Muscle of leg (tissue), 11 donors: Measurements from ENCODE around the gene COL4A5. TPM values are rescaled to one million over a fixed set of nuclear protein-coding genes. Genes with fewer than 3 reads are reported as not detected.

Source experiments
- DNase-seq: peaks from one replicate; pipeline ENCODE4 v3.0.0; 2013
- H3K27ac ChIP-seq: one replicate; pipeline ENCODE4 v1.5.1; 2013; ENCODE audit warnings: mild to moderate bottlenecking, low read length, control low read depth
- H3K27me3 ChIP-seq: one replicate; pipeline ENCODE4 v1.6.1; 2013; ENCODE audit warnings: low read length; ENCODE audit not compliant: control insufficient read depth, insufficient read depth
- H3K36me3 ChIP-seq: one replicate; pipeline ENCODE4 v1.6.1; 2013; ENCODE audit warnings: low read length; ENCODE audit not compliant: control insufficient read depth, insufficient read depth
- H3K4me1 ChIP-seq: one replicate; pipeline ENCODE4 v1.6.1; 2013; ENCODE audit warnings: low read length; ENCODE audit not compliant: control insufficient read depth, insufficient read depth
- H3K4me3 ChIP-seq: one replicate; pipeline ENCODE4 v1.5.1; 2013; ENCODE audit warnings: low read length, control low read depth
- H3K9me3 ChIP-seq: replicated peaks from 2 replicates; pipeline ENCODE4 v1.6.1; 2013; ENCODE audit warnings: low read depth, low read length; ENCODE audit not compliant: control insufficient read depth
- WGBS: methylation state at CpG from one replicate; pipeline ENCODE4 v1.1.5; 2013; ENCODE audit warnings: missing lambda C conversion rate; ENCODE audit not compliant: insufficient coverage; 5-methylcytosine and 5-hydroxymethylcytosine counted together
- polyA plus RNA-seq, 8 donors: library from polyadenylated mRNA; unstranded; fragments of 120-200 nt; gene quantifications; one replicate each; pipeline versions ENCODE4 v1.2.1 to v1.2.3, GENCODE V29; 2013; ENCODE audit warnings: inconsistent platforms in 1 of 8, low replicate concordance in 1 of 8; ENCODE audit not compliant: insufficient read length in 8 of 8, insufficient read depth in 1 of 8
- total RNA-seq: library from RNA; stranded (reverse); fragments of 120-200 nt; gene quantifications from one replicate; pipeline ENCODE4 v1.2.4, GENCODE V29; 2013

COL4A5 gene
- total and polyA plus RNA-seq, 9 donors: 13.8 to 33.1 (median 17.5) TPM

DNA sequence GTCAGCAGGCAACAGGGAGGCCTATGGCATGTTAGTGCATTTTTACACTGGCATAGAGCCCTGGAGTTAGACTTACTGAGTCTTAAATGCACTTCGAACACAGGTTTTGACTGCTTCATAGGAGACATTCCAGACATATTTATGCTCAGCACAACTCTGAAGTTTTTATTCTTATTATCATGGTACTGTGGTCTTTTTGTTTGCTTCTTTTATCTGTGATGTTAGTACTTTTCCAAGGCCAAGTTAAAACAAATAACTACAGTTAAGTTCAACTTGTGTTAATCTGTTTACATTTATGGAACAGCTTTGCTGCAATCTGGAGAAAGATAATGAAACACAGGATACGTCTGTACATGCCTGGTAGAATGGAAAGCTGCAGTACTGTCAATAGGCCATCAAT, 76.5 kb downstream of the COL4A5 start:
- Histone ChIP-seq H3K27me3 (no peaks in the 10 kb centered on the region), H3K4me3 (no peak overlapping the region), H3K36me3 (no peaks in the 10 kb centered on the region), H3K9me3 (no peaks in the 10 kb centered on the region), H3K27ac (no peak overlapping the region), H3K4me1 (no peaks in the 10 kb centered on the region)
- DNase-seq: no peak
- no CpG with 5 or more reads among the region's 2 CpGs for WGBS

DNA sequence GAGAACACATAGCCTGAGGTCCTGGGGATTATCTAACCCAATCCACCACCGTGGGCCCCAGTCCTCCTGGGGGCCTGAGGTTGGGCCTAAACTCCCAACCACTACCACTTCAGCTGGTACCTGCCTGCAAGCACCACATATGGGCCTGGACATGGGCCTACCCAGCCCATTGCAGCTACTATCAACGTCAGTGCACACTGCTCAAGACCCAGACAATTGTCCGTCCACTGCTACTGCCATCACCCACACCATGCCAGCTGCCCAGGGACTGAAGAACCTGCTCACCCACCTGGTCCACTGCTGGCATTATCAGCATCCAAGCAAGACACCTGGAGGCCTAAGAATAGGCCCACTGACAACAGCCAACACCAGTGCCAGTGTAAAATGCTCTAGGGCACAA, 88.1 kb downstream of the COL4A5 start:
- Histone ChIP-seq H3K27ac (no peak overlapping the region), H3K36me3 (no peaks in the 10 kb centered on the region), H3K4me3 (no peak overlapping the region), H3K27me3 (peaks cover 9% of the 10 kb centered on the region), H3K9me3 (no peaks in the 10 kb centered on the region), H3K4me1 (no peaks in the 10 kb centered on the region)
- DNase-seq: no peak
- 66% methylated on average over 3 of the region's 3 CpGs for WGBS

DNA sequence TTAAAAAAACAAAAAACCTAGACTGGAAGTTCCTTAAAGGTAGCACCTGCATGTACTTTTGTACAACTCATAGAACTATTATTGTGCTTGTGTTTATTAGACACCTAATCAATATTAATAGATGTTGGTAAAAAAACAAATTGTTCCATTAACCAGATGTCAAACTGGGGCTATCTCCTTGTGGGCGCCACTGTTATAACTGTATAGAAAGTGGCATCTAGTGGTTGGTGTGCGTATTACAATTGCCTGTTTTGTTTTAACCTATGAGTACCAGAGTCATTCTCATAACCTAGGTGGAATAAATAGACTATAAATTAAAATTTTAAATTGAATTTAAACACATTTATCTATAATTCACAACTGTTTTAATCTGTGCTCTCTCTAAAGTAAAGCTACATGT, 97.4 kb downstream of the COL4A5 start:
- no CpG with 5 or more reads among the region's 2 CpGs for WGBS
- peak; percentile 18 for DNase-seq
- Histone ChIP-seq H3K4me3 (no peak overlapping the region), H3K27me3 (no peaks in the 10 kb centered on the region), H3K36me3 (no peaks in the 10 kb centered on the region), H3K4me1 (no peaks in the 10 kb centered on the region), H3K9me3 (no peaks in the 10 kb centered on the region), H3K27ac (no peak overlapping the region)

DNA sequence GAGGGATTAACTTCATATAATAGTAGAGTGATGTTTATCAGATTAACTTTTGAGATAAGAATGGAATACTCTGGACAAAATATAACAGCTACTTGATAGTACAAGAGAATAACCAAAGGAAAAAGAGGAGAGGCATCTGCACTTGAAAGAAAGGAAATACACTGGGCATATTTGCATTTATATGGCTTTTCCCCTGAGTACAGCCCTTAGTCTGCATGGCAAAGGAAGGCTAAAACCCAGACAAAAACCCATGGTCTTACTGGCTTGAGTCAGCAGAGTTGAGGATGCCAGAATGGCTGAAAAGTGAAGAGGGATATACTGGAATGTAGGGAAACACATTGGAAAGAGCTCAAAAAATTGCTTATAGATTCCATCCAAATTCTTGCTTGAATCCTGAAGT, 101.6 kb downstream of the COL4A5 start:
- no peaks in the 10 kb centered on the region for H3K4me1 ChIP-seq
- no peaks in the 10 kb centered on the region for H3K27me3 ChIP-seq
- no peaks in the 10 kb centered on the region for H3K36me3 ChIP-seq
- H3K27ac ChIP-seq: no peak overlapping the region
- no peak for DNase-seq
- no peaks in the 10 kb centered on the region for H3K9me3 ChIP-seq
- H3K4me3 ChIP-seq: no peak overlapping the region

DNA sequence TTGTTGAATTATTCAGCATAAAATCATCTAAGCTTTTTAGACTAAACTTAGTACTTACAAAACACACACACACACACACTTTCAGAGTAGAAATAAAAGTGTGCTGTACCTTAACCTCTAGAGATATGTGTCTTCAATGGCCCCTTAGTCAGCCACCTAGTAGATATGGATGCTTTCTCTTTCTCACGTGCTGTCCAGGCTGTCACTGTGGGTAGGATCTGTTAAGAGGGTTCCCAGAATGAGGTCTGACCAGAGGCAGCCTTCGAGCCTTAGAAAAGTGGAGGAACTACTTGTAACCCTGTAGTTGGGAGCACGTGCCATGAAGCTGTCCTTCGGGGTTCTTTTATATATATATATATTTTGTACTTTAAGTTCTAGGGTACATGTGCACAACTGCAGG, 117.9 kb downstream of the COL4A5 start:
- WGBS: no CpG with 5 or more reads among the region's 4 CpGs

DNA sequence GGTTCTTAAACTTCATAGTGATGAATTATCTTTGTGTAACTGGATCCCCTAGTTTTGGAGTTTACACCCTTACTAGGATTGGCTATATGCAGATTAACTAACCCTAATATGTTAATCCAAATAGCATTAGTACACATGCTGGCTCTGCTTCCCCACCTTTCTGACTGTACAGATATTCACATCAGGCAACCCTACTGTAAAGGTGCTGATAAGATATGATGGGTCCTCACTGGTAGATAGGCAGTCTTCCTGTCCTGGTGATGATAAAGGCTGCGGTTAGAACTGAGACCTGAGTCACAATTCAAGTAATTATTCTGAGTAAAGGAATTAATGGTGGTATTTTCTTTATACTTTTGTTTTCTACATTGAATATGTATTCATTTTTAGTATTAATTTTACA, 118.6 kb downstream of the COL4A5 start:
- no CpG with 5 or more reads among the region's 1 CpG for WGBS
- H3K27ac ChIP-seq: no peak overlapping the region
- no peaks in the 10 kb centered on the region for H3K4me1 ChIP-seq
- no peak overlapping the region for H3K4me3 ChIP-seq
- no peak for DNase-seq
- H3K9me3 ChIP-seq: no peaks in the 10 kb centered on the region
- H3K36me3 ChIP-seq: peaks cover 2% of the 10 kb centered on the region
- H3K27me3 ChIP-seq: peaks cover 4% of the 10 kb centered on the region

More for the DNA sequence above, 117.9 kb downstream of the COL4A5 start:
- Histone ChIP-seq H3K4me3 (no peak overlapping the region), H3K9me3 (no peaks in the 10 kb centered on the region), H3K27ac (no peak overlapping the region), H3K36me3 (peaks cover 2% of the 10 kb centered on the region), H3K4me1 (no peaks in the 10 kb centered on the region), H3K27me3 (peaks cover 4% of the 10 kb centered on the region)
- DNase-seq: no peak

DNA sequence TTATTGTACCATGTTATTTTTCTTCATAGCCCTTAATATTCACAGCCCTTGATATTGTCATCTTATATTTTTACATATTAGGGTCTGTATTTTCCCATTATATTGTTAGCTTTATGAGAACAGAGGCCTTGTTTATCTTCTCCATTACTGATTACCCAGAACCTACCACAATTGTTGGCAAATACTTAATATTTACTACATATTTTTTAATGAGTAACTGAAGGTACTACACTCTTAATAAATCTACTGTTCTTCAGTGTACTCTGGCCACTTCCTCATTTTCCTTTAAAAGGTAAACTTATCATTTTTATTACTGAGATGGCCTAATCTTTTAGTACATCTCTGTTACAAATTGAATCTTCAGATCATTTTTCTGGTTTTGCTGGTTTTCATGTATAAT, 133.5 kb downstream of the COL4A5 start:
- DNase-seq: no peak
- peaks cover 2% of the 10 kb centered on the region for H3K27me3 ChIP-seq
- H3K9me3 ChIP-seq: no peaks in the 10 kb centered on the region
- no peak overlapping the region for H3K27ac ChIP-seq
- no peak overlapping the region for H3K4me3 ChIP-seq
- H3K4me1 ChIP-seq: no peaks in the 10 kb centered on the region
- H3K36me3 ChIP-seq: no peaks in the 10 kb centered on the region

DNA sequence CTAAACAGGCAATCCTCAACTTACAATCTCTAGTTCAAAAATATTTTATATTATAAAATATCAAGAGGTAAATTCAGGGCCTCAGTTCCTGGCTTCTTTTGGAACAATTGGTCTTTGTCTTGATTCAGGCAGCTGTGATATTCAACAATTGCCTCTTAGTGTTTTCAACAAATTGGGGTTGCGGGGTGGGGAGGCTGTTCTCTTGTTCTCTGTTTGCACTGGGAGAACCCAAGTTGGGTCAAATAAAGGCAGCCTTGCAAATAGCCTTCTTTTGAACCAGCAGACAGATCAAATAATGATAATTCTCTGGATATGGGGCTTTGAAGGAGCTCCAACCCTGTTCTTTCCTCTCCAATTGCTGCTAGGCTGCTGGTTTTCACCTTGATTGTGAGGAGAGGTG, 142.5 kb downstream of the COL4A5 start:
- Histone ChIP-seq H3K27ac (no peak overlapping the region), H3K36me3 (no peaks in the 10 kb centered on the region)
- WGBS: no CpG with 5 or more reads among the region's 1 CpG

DNA sequence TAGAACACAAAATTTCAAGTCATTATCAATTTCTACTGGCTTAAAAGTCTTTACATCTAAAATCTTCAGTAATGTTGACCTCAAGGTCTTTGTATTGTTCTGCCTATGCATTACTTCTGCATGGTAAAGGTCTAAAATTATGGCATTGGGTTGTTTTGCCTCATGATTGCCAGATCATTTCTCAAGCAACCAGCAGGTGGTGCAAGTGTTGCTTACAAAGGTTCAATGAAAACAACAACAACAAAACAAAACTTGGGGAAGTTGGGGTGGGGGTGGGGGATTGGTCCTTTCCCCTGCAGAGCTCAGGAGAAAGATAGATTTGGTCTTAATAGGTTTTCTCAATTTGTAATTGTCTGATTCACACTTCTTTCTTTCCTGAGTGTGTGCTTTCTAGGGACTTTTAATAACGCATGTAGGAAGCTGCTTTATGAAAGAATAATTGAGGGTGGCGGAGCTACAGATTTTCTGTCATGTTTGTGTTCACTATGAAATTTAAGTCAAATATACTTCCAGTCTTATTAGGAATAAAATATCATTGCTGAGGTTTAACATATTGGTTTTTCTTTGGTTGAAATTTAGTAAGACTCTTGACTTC, 145.1 kb downstream of the COL4A5 start:
- WGBS: no CpG with 5 or more reads among the region's 2 CpGs
- peak; percentile 3 for DNase-seq
- no peaks in the 10 kb centered on the region for H3K4me1 ChIP-seq

More for the DNA sequence above, 142.5 kb downstream of the COL4A5 start:
- Histone ChIP-seq H3K4me3 (no peak overlapping the region), H3K4me1 (no peaks in the 10 kb centered on the region), H3K27me3 (peaks cover 3% of the 10 kb centered on the region), H3K9me3 (no peaks in the 10 kb centered on the region)
- DNase-seq: no peak

DNA sequence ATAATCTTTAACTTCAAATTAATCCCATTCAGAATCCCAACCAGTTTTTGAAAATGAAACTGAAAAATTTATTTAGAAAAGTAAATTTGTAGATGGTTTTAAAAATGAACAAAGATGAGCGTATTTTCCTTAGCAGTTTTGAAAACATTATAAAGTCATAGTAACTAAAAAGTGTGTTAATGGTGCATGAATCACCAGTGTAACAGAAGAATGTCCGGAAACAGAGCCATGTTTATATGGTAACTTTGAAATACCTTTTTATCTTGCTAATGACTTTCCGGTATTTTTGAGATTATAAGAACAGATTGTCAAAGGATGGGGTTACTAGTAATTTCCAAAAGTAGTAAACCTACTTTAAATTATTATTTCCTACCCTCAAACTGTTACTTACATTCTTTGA, 150.9 kb downstream of the COL4A5 start:
- H3K4me1 ChIP-seq: no peaks in the 10 kb centered on the region
- peaks cover 2% of the 10 kb centered on the region for H3K27me3 ChIP-seq
- no peak for DNase-seq
- H3K4me3 ChIP-seq: no peak overlapping the region
- H3K36me3 ChIP-seq: no peaks in the 10 kb centered on the region
- WGBS: no CpG with 5 or more reads among the region's 3 CpGs
- H3K27ac ChIP-seq: no peak overlapping the region
- no peaks in the 10 kb centered on the region for H3K9me3 ChIP-seq

More for the DNA sequence above, 145.1 kb downstream of the COL4A5 start:
- Histone ChIP-seq H3K27ac (no peak overlapping the region), H3K27me3 (peaks cover 3% of the 10 kb centered on the region), H3K36me3 (no peaks in the 10 kb centered on the region), H3K9me3 (no peaks in the 10 kb centered on the region), H3K4me3 (no peak overlapping the region)

DNA sequence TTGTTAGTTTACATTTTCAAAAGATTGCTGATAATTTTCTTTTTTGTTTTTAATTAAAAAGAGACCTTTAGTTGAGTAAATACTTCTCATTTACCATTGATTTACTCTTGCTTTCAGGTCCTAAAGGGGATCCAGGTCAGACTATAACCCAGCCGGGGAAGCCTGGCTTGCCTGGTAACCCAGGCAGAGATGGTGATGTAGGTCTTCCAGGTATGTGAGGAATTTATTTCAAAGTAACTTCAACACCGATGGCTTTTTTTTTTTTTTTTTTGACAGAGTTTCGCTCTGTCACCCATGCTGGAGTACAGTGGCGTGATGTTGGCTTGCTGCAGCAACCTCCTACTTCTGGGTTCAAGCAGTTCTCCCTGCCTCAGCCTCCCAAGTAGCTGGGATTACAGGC, 161.6 kb downstream of the COL4A5 start:
- peaks cover 5% of the 10 kb centered on the region for H3K27me3 ChIP-seq
- no CpG with 5 or more reads among the region's 4 CpGs for WGBS
- no peaks in the 10 kb centered on the region for H3K9me3 ChIP-seq
- no peak for DNase-seq
- no peak overlapping the region for H3K27ac ChIP-seq
- no peaks in the 10 kb centered on the region for H3K4me1 ChIP-seq
- no peaks in the 10 kb centered on the region for H3K36me3 ChIP-seq
- H3K4me3 ChIP-seq: no peak overlapping the region
